C4-2B (cell line): Measurements from ENCODE around the gene APOBEC3H.

Source experiments
- CTCF ChIP-seq: fragments of 450-650 bp; conservative IDR thresholded peaks from 2 replicates; pipeline ENCODE4 v1.5.1; 2017; ENCODE audit warnings: mild to moderate bottlenecking
- ZFX ChIP-seq: fragments of 450-650 bp; IDR thresholded peaks from 2 replicates; pipeline ENCODE4 v1.6.1; 2017

DNA sequence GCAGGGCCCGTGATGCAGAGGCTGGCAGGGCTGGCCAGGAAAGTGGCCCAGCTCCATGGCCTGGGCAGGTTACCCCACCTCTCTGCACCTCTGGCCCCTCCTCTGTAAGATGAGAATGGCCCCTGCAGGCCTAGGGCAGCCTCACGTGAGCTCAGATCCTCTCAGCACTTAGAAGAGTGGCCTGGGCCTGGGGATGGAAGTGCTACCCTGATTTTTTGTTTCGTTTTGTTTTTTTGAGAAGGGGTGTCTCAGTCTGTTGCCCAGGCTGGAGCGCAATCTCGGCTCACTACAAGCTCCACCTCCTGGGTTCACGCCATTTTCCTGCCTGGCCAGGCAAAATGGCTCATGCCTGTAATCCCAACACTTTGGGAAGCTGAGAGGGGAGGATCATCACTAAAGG, 982 bp downstream of the APOBEC3H start:
- TF ChIP-seq CTCF, result no peak
- no peak for TF ChIP-seq ZFX
